T-helper 2 cell (primary cell): ENCODE results near the gene COX5A.
"Not testable (repeated sequence)": the region's sequence is repeated elsewhere in the genome, so short reads cannot be mapped to it uniquely, and the experiment has no call there.

ENCODE experiments used
- DNase-seq, 5 experiments: peaks; one replicate each; pipeline versions ENCODE4 v3.0.0 to v3.0.0-alpha.2; 2012 to 2022

Gene COX5A

GRCh38 chr15:74955017-74955416 lies 17.1 kb upstream of the COX5A start:
- no peak for DNase-seq

GRCh38 chr15:74954515-74954914 lies 16.6 kb upstream of the COX5A start:
- DNase-seq = no peak

DNA sequence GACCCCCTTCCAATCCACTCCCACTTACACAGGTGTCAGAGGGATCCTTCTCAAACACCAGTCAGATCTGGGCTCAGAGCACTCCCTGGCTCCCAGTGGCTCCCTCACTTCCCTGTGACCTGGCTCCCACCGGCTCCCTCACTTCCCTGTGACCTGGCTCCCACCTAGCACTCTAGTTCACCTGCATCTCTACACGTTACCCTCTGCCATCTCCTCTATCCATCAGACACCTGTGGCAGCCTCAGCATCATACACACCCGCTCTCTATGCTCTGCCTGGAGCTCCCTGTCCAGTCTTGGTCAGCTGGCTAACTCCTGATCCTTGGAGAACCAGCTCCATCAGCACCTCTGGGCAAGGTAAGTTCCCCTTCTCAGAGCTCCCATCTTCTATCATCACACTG lies 13.1 kb upstream of the COX5A start:
- DNase-seq = no peak

GRCh38 chr15:74950078-74950908 lies 12.4 kb upstream of the COX5A start:
- DNase-seq = peak; percentile 42 to 74 (median 62)

DNA sequence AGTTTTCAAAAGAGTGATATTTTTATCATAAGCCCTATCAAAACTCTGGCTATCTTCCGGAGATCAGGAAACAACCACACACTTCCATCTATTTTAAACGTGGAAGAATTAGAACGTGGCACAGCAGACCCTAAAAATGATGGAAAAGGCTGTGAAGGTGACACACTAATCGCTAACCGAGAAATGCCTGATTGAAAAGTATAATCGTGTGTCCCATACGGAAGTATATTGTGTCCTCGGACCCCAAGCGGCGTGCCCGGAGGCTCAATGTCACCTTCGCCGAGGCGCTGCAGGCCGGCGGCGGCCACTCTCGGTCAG lies 642 bp downstream of the COX5A start:
- DNase-seq = no peak

GRCh38 chr15:74935193-74935592 lies 2.7 kb downstream of the COX5A start:
- DNase-seq = not testable (repeated sequence)

DNA sequence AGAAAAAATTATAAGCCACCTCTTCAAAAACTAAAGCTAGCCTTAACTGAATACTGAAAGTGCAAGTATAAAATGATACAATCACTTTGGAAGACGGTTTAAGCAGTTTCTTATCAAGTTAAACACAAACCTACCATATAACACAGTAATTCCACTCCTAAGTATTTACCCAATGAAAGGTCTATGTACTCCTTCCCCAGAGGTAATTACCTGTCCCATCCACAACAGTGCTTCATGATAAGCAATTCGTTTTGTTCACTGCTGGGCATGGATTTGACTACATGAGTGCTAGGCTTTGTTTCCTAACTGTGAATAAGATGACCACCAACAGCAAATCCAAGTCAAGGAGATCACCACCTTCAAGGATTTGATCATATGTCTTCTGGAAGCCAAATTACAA lies 4.3 kb downstream of the COX5A start:
- peak in 1 of 5 experiments; percentile 40 for DNase-seq

DNA sequence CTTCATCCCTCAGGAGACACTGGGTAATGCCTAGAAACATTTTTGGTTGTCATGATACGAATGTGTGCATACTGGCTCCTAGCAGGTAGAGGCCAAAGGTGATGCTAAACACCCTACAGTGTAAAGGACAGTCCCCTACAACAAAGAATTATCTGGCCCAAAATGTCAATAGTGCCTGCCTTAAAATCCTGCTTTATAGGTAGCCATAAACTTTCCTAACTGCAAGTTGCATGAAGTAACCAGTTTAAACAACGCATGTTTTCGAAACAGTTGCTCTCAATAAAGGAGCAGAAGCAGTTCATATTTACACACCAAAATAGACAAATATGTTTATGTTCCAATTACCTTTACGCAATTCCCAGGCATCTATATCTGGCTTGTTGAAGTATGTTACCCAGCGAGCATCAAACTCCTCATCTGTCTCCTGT lies 9.1 kb downstream of the COX5A start:
- DNase-seq = no peak

GRCh38 chr15:74924525-74924924 lies 13.3 kb downstream of the COX5A start:
- no peak for DNase-seq

GRCh38 chr15:74920456-74920855 lies 17.4 kb downstream of the COX5A start:
- no peak for DNase-seq

- DNase-seq = no peak
These were observed 20.2 kb downstream of the COX5A start for GRCh38 chr15:74917676-74918075.

GRCh38 chr15:74913799-74914198 lies 24.1 kb downstream of the COX5A start:
- not testable (repeated sequence) for DNase-seq

GRCh38 chr15:74913041-74913440 lies 24.8 kb downstream of the COX5A start:
- no peak for DNase-seq

GRCh38 chr15:74908635-74909034 lies 29.2 kb downstream of the COX5A start:
- DNase-seq = no peak

GRCh38 chr15:74907163-74907870 lies 30.6 kb downstream of the COX5A start:
- DNase-seq = no peak

DNA sequence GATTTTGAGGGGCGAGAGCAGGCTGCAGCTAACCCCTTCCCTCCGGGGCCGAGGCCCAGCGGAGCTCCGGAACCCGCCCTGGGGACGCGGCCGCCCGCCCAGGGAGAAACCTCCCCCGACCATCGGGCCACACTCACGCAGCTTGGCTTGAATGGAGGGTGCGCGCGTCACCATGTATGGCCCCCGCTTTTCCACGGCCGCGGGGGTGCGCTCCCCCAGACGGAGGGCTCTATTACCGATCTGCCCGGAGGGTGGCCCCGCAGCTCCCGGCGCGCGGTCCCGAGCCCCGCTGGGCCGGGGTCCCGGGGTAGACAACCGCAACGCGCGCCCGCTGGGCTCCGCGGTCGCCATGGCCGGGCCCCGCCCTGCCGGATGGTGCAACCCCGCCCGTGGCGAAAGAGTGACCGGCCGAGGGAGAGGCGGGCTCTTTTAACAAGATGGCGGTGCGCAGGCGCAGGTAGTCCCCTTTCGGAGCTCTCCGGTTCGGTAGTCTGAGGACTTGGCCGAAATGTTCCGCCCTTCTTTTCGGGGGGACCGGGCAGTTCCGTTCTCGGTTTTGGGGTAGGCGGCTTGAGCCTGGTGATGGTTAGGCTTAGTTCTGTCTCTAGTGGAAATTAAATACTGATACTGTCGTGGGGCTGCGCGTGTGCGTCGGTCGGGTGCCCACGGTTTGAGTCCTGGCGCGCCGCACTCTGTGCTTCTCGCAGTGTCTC lies 31.3 kb downstream of the COX5A start, which contains the start of gene FAM219B:
Gene FAM219B, minus strand, starts transcription at position 402 of the 713 bp plus-strand sequence. Its CDS starts 51 bp downstream, at position 351.
- DNase-seq = peak; percentile 51 to 74 (median 63)

DNA sequence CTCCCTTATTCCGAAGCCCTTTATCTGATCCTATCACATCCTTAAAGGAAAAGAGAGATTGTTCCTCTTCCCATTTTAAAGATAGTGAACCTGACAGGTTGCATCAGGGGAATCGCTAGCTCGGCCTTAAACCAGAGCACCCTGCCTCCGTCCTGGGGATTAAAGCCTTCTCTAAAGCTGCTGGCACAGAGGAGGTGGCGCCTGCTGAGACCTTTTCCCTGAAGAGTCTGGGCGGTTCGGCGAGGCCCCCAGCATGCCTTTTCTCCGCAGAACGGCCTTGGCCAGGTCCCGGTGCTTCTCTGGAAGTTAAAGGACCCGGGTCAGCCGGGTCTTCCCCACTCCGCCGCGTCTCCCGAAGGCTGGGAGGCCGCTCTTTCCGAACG lies 31.8 kb downstream of the COX5A start:
- peak in 2 of 5 experiments; percentile 8 to 37 for DNase-seq

- no peak for DNase-seq
These were observed 33.6 kb downstream of the COX5A start for GRCh38 chr15:74904190-74904805.

GRCh38 chr15:74903676-74904075 lies 34.2 kb downstream of the COX5A start:
- no peak for DNase-seq

DNA sequence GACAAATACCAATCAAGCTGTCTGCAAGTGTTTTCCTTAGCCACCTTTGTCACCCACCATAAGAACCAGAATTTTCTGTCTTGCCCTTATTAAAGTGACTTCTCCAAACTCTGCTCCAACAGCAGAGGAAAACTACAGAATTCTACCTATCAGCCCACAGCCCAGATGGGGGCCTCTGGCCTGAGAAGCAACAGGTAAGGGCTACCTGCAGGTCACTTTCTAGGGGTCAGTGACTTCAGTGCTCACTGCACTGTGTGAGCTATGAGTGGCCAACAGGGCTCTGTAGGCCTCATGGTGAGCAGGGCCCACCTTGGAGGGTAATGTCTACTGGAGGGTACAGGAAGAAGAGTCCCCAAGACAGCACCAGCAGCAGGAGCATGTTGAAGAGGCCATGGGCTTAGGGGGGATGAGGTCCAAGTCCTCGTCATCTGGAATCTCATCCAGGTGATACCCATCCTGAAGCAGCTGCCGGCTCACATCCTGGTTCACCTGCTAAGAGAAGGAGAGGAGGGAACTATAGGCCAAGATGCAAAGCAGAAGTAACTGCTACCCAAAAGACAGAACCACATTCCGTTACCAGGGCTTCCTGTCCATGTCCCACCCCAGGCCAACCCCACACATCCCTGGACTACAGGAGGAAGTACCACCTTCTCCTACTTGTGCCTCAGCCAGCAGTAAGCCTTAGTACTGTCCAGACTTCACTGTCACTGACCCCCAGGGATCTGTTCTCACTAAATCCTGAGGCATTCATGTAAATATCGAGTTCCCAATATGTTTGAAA lies 35.4 kb downstream of the COX5A start:
- no peak for DNase-seq

GRCh38 chr15:74901612-74902063 lies 36.2 kb downstream of the COX5A start:
- DNase-seq = peak in 4 of 5 experiments; percentile 37 to 64 (median 44)

DNA sequence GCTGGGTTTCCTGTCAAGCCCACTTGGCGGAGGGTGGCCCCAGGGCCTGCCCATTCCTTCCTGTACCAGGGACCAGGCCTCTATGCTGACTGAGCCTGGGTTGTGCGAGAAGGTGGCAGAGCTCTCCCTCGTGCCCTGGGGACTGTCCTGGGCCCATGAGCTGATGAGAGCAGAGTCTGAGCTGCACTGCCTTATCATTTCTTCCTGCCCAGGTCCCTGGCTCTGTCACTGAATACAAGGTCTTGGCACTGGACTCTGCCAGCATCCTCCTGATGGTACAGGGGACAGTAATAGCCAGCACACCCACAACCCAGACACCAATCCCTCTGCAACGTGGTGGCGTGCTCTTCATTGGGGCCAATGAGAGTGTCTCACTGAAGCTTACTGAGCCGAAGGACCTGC lies 40.6 kb downstream of the COX5A start:
- no peak for DNase-seq
